Skin of body (tissue), 2 donors: ENCODE results near the gene TENT4B. TPM values are rescaled to one million over a fixed set of nuclear protein-coding genes. Genes with fewer than 3 reads are reported as not detected.
"Not testable (repeated sequence)": the region's sequence is repeated elsewhere in the genome, so short reads cannot be mapped to it uniquely, and the experiment has no call there.

Experiments used
- DNase-seq: peaks from one replicate; lab custom pipeline; 2025; lab: John Stamatoyannopoulos, UW
- total RNA-seq: library from RNA; depleted of rRNA; stranded (reverse); fragments of >200 nt; gene quantifications from one replicate; pipeline ENCODE4 v1.2.3, GENCODE V29; 2014

The TENT4B gene
- total RNA-seq, 1 donor from 2014 or later, result 8.7 TPM

DNA sequence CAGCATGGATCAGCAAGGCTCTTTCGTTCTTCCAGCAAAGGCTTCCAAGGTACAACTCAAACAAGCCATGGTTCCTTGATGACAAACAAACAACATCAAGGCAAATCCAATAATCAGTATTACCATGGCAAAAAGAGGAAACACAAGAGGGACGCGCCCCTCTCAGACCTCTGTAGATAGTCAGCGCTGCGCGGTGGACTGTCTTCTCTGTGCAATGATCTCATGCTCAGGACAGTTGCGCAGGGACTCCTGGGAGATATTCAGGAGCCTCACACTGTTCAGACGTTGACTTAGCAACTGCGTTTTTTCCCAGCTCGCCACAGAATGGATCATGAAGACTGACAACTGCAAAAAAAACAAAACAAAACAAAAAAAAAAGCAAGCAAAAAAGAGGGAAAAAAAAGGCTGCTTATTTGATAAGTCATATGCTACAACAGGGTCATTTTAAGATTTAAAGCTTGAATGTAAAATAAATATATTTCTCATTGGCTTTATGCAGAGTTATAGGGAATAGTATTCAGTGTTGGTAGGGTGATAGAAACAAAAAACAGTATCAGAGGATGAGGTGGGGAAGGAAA, 76.1 kb downstream of the TENT4B start:
- DNase-seq, result no peak

DNA sequence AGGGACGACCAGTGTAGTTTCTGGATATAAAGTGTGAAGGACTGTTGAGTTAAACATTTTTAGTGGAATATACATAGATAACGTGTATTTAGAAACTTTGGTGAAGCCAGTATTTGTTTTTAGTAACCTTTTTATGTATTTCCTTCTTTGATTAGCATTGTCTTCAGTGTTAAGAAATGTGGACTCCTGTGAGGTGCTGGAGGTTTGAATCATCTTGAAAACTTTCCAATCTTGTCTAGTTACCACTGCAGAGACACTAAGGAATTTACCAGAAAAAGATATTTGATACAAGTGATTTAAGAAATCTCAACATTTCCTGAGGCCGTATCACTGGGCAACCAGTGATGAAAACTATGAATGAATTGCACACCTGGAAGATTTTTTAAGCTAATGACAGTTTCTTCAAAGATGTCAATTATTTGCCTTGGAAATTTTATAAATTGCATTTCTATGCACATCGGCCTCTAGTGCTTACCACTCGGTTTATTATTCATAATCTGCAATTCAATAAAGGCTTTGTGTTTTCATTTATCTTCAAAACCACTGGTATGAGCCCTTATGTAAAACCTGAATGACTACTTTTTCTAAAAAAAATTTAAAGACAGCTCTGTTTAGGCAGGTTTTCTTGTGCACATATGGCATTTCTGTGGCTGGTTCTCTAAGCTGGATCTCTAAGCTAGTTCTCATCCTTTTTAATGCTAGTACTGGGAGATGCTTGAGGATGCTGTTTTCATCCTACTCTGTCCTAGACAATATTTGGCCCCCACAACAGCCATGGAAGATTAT, 81.9 kb downstream of the TENT4B start:
- DNase-seq, result no peak

DNA sequence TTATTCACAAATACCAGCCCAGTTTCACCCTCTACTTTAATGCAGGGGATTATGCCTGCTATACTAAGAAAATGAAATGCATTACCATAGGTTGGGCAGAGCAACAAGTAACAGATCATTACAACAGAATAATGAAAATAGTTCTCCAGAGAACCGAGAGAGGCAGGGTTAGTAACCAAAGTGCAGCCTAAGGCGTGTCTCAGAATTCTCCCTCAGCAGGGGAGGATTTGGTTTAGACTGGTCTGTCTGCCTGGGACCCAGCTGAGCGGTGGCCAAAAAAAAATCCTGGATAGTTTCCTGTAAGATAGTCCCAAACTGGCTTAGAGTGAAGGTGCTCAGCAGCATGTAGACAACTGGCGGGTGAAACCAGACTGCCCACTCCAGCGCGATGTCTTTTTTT, 82.5 kb downstream of the TENT4B start:
- no peak for DNase-seq

DNA sequence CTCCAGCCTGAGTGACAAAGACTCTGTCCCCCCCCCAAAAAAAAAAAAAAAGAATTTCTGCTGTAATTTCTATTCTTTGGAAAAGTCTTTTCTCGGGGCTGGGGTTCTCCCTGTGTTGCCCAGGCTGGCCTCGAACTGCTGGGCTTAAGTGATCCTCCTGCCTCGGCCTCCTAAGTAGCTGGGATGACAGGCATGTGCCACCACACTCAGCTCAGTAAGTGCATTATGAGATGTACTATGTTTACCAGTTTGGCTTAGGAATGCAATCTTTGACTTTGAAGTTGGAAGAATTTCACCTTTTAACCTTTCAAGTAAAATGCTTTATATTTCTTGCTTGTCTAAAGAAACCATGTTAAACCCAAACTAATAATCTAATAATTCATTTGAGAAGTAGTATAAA, 85.2 kb downstream of the TENT4B start:
- no peak for DNase-seq

DNA sequence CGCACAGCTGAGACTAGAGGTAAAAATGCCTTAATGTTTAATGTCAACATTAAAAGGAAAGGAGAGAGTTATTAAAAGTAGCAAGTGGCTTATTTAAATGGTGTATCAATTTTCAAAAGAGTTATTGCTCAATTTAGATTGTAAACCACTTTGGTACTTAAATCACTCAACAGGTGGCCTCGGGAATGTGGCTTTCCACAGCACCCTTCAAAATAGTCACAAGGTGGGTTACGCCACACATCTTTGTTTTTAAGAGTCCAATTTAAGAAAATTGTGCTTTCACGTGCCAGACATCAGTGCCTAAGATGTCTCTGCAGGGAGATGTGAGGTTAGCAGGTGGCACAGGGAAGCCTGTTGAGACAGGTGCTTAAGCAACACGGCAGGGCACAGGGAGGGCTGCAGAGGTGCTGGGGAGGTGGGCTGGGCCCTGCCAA, 85.8 kb downstream of the TENT4B start:
- no peak for DNase-seq

DNA sequence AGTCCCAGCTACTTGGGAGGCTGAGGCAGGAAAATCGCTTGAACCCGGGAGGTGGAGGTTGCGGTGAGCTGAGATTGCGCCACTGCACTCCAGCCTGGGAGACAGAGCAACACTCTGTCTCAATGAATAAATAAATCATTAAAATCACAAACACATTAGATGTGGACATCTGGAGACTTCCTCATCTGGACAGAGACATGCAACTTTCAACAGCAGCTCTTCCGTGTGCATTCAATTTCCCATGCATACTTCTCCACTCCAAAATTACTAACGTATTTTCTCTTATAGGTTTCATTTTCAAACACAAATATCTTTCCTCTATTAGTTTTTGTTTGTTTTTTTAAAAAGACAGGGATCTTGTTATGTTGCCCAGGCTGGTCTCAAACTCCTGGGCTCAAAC, 89.9 kb downstream of the TENT4B start:
- not testable (repeated sequence) for DNase-seq

DNA sequence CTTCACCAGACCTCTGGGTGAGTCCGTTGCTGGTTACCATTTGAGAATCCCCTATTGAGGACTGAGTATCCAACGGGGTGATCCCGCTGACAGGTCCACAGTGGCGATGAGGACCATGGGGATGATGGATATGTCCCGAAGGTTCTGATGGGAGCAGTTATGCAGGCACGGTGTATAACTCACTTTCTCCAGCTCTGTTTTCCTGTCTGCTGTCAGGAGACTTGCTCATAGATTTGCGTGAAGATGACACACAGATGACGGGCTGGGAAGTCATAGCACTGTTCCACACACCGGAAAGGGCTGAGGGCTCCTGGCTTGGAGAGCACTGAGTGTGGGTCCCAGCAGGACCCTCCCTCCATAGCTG, 91.0 kb downstream of the TENT4B start:
- no peak for DNase-seq

DNA sequence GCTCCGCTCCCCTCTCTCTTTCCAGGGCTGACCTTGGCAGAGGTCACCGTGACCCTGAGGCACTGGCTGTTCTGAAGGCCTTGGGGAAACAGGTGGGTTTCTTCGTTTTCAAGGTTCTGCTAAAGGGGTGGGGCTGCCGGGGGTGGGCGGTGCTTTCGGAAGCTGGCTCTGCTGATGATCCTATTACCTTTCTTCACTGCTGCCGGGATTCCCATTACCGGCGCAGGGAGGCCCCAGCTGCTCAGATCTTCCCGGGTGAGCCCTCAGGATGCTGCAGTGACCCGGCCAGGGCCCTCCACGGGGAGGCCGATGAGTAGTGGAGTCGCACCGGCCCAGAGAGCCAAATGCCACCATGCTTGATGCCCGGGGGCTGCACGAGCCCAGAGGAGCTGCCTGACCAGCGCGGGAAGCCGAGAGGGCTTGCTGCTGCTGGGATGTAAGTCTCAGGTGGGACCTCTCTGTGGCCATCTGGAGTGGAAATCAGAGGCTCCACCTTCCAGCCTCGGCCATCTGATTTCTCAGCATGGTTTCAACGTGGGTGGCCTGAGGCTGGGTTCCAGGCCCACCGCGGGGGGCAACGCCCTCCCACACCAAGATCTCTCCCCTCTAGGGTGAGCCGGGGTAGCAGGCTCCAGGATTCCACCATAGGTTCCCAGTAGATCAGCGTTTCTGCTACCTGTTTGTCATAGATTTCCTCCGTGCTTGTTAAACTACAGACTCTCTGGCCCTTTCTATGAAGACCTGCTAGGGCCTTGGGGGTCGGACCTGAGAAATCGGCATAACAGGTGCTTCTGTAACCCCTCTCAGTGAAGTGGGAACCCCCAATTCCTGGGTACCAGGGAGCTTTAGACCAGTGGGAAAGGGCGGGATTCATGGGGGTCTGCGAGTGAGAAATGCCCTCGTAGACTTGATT, 91.7 kb downstream of the TENT4B start:
- no peak for DNase-seq

DNA sequence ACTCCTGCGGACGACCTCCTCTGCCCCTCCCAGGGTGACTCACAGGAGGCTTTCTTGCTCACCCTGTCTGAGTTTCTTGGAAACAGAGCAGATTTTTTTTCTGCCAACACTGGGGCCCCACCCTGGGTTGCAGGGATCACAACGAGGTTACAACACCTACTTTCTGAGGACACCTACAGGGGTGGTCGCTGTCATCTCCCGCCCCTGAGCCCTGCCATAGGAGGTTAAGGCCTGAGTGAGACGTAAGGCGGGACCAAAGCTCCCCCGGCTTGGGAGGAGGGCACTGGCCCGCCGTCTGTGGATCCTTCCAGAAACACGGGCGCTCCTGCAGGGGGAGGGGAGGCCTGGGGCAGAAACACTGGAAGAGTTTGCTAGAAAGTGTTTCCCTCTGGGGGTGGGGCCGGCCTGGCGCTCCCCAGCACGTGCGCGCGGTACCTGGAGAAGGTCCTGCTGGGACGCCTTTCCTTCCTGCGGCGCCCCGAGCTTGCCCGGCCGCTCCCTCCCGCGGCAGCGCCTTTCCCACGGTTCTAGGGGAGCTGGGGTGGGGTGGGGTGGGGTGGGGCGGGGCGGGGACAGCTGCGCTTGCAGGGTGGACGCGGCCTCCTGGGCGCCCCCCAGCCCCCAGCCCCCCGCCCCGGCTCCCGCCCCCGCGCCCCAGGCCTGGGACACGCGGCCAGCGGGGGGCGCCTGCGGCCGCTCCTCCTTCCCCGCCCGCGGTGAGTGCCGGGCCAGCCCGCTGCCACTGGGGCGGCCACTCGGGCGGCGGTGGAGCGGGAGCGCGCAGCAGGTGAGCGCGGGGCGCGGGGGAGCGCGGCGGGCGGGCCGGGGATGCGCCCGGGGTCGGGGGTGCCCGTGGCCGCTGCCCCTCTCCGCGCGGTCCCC, 92.6 kb downstream of the TENT4B start:
- no peak for DNase-seq

DNA sequence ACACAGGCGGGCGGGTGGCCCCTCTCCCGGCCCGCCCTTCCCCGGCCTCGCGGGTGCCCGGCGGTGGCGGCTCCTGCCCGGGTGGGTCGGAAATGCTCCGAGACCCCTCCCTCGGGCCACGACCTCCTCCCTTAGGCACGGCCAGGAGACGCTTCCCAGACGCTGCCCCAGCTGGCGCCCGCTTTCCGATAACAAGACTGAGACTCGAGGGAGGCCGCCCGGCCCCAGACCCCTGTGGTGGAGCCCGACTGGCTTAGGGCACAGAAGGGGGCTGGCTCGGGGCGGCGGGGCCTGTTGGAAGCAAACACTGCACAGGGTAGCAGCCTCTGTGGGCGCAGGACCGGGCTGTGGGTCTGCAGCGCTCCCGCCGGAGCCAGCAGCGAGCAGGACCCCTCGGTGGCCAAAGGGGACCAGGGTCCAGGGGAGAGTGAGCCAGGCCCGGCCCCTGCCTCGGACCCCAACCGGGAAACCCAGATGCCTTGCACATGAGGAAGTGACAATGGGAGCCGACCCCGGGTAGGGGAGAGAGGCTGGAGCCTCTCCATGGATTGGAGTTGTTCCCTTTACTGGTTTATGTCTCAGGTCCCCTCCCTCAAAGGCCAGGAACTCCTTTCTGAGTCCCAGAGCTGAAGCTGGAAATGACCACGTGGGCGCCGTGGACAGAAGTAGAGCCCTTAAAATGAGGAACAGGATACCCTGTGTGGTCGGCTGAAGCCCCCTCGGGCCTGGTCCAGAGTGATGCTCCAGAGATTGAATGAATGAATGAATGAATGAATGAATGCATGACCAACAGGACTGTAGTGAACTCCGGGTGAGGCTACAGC, 93.4 kb downstream of the TENT4B start:
- no peak for DNase-seq

DNA sequence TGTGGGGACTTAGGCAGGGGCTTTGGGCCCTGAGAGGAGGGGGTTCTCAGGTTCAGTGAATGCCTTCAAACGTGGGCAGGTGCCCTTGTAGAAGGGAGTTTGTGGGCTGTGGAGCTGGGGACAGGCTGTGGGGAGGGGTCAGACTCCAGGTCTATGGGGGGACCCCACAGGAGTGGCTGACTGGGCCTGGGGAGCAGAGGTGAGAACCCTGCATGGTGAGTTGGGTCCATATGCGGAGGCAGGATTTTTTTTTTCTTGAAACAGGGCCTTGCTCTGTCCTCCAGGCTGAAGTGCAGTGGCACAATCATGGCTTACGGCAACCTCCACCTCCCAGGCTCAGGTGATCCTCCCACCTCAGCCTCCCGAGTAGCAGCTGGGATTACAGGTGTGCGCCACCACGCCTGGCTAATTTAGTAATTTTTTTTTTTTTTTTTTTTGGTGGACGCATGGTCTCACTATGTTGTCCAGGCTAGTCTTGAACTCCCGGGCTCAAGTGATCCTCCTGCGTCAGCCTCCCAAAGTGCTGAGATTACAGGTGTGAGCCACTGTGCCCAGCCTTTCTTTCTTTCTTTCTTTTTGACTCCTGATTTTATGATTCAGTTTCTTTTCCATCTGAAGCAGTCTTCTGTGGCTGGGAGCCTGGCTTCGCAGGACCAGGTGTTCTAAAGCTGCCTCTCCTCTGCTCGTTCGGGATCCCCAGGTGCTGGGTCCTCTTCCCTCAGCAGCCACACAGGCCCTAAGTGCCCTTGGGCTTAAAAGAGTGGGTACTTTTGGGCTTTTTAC, 94.2 kb downstream of the TENT4B start:
- no peak for DNase-seq

DNA sequence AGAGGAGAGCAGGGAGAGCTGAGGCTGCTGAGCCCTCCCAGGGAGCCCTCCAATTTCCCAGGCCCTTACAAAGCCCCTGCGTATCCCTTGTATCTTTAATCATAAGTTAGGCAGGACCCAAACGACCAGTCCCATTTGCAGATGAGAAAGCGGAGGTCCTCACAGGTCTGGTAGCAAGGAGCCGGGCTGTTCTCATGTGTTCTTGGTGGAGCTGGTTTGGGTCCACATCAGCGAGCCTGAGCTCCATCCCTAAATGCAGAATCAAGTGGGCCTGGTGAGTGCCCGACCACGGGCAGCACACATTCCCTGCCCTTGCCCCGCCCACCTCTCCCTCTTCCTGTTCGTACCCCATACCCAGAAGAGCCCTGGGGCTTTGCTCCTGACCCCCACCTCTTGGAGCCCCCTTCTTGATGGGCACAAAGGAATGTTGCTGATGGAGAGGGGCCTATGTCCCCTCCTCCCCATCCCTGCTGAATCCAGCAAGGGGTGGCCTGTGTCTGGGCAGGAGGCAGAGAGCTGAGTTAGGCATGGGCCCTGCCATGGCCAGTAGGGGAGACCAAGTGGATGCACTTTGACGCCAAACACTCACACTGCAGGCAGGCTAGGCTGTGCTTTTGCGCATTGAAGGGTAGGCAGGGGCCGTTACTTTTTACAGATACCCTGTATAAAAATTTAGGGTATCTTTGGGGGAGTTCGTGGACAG, 95.0 kb downstream of the TENT4B start:
- no peak for DNase-seq

DNA sequence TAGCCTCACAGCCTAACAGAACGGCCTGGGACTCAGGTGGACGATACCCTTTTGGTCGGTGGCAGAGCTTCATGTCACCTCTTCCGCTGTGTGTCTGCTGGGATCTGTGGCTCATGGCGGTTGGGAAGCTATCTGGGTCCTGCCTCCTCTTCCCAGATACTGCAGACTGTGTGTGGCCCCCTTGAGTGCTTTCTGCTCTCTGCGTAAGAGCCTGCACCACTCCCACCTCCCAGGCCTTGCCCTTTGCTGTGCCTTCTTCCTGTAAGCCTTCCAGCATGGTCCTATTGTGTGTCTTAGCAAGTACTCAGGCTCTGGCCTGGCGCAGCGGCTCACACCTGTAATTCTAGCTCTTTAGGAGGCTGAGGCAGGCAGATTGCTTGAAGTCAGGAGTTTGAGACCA, 95.7 kb downstream of the TENT4B start:
- DNase-seq, result no peak

DNA sequence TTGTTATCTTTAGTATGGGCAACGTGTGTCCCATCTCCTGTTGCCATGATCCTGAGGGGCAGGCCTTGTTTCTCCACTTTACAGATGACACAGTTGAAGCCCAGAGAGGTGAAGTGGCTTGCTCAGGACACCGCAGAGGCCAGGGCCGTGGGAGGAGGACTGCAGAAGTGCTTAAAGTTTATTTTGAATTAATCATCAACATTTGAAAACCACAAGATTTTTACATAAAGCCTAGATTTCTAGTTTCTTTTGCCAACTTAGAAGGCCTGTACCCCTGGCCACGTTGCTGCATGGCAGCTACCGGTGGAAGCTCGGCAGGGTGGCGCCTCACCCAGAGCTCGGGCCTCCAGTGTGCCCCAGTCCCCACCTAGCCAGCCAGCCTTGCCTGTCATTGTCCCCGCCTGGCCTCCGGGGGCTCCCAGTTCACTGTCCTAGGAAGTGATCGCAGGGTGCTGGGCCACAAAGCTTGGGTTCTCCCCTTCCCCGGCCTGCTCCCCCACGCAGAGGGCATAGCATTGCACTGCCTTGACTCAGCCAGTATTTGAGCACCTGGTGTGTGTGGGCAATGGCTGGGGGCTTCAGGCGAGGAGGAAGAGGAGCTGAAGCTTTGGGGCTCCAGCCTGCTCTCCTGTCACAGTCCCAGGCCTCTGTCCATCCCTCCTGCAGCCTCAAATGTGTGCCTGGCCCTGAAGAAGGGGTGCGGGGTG, 98.4 kb downstream of the TENT4B start:
- no peak for DNase-seq

DNA sequence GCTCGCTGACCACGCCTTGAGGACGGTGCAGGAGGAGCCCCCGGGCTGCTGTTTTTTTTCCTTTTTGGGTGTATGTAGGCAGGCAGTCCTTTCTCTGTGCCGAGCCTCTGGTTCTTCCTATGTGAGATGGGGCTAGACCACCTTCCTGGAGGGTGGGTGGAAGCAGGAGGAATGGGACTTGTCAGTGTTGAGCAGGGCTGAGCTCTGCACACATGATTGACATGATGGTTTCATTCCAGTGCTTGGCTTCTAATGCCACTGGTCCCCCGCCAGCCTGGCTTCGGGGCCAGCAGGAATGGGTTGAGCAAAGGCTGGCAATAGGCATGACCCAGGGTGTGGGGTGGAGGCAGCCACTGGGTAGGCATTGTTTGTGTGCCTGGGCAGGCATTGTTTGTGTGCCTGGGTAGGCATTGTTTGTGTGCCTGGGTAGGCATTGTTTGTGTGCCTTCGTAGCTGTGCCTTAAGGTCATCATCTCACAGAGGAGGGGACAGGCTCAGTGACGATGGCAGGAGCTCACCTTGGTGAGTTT, 99.0 kb downstream of the TENT4B start:
- DNase-seq, result no peak

DNA sequence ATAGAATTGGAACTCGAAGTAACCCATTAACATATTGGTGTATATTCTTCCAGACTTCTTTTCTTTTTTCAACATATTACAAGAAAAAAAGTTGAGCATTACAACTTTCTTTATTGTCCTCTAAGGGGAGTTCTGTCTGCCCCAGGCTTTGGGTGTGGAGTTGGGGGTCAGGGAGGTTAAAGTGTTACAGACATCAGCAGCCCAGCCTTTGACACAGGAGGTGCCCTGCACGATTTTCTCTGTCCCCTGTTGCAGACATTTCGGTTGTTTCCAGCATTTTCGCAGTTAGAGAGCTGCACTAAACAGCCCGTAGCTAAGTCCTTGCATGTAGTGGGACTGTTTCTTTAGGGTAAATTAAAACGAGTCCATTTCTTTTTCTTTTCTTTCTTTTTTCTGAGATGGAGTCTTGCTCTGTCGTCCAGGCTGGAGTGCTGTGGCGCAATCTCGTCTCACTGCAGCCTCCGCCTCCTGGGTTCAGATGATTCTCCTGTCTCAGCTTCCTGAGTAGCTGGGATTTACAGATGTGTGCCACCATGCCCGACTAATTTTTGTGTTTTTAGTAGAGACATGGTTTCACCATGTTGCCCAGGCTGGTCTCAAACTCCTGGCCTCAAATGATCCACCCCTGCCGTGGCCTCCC, 99.9 kb downstream of the TENT4B start:
- no peak for DNase-seq

DNA sequence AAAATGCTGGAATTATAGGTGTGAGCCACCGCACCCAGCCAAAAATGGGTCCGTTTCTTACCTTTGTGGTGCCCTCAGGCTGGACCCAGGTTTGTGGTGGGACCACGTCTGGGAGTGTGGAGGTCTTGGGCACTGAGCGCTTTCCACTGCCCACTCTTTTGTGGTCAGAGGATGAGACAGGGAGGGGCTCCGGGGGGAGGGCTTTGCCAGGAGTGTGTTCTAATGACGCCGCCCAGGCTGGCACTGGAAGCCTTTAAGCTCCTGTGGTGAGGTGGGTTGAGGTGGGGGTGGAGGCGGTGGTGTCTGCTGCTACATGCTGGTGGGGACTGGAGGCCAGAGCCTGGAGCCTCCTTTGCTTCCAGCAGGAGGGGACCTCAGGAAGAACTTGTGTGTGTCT, 100.4 kb downstream of the TENT4B start:
- DNase-seq, result no peak

DNA sequence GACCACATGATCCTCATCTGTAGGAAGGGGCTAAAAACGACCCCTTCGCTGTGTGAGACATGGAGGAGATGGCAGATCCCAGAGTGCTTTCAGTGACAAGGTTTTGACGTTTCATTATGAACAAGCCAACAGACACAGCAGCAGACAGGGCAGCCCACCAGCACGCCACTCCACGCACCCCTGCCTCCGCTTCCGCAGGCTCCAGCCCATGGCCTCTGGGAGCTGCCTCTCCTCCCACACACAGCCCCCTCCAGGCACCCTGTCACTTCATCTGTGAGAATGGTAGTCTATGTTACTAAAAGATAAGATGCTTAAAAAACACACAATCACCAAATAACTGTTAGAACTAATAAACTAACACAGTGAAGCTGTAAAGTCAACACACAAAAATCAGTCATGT, 101.0 kb downstream of the TENT4B start:
- no peak for DNase-seq
